ENCODE data around the gene ZNF219. TPM values are rescaled to one million over a fixed set of nuclear protein-coding genes. Genes with fewer than 3 reads are reported as not detected.

The ZNF219 gene
- total RNA-seq, 1 experiment from 2014 or later: 19.9 TPM

DNA sequence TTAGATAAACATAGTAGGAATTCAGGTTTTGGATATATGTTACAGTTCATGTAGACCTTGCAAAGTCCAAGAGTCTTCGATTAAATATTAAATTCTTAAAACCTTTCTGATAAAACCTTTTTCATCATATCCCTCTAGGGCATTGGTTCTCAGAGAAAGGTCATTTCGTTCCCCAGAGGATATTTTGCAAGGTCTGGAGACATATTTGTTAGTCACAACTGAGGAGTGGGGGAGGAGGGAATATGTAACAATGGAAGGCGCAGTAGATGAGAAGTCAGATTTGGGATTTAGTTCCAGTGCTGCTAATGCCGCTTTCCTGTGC is 7.7 kb upstream of the ZNF219 start:
- ChIA-PET POLR2A (no interaction called here), CTCF (interaction anchor here (2.7 kb wide), 1 partner anchor 91 kb away, joined by 18 read pairs; no protein-coding TSS in a partner anchor)
- intact Hi-C loops (cut with micrococcal nuclease; ENCODE audit: unreplicated experiment): loop anchor here (2.0 to 5.0 kb wide), 2 partner anchors 39 to 91 kb away; no protein-coding TSS in a partner anchor
- no peaks in the 10 kb centered on the region for H3K9me3 ChIP-seq (ENCODE audit: control insufficient read depth, insufficient read depth, low read depth, low read length)
- in situ Hi-C loops (cut with HindIII; ENCODE audit: low pct_unique_long_range_greater_than_20kb, low sequenced_read_pairs): no loop called here
- H3K27ac ChIP-seq (ENCODE audit: low read length): no peak overlapping the region
- no TSS peak for BruUV-seq (replicated peaks)
- DNase-seq (ENCODE audit: low read depth, low spot score) (no peak), ATAC-seq (no peak)
- TF ChIP-seq, protein P1, sequence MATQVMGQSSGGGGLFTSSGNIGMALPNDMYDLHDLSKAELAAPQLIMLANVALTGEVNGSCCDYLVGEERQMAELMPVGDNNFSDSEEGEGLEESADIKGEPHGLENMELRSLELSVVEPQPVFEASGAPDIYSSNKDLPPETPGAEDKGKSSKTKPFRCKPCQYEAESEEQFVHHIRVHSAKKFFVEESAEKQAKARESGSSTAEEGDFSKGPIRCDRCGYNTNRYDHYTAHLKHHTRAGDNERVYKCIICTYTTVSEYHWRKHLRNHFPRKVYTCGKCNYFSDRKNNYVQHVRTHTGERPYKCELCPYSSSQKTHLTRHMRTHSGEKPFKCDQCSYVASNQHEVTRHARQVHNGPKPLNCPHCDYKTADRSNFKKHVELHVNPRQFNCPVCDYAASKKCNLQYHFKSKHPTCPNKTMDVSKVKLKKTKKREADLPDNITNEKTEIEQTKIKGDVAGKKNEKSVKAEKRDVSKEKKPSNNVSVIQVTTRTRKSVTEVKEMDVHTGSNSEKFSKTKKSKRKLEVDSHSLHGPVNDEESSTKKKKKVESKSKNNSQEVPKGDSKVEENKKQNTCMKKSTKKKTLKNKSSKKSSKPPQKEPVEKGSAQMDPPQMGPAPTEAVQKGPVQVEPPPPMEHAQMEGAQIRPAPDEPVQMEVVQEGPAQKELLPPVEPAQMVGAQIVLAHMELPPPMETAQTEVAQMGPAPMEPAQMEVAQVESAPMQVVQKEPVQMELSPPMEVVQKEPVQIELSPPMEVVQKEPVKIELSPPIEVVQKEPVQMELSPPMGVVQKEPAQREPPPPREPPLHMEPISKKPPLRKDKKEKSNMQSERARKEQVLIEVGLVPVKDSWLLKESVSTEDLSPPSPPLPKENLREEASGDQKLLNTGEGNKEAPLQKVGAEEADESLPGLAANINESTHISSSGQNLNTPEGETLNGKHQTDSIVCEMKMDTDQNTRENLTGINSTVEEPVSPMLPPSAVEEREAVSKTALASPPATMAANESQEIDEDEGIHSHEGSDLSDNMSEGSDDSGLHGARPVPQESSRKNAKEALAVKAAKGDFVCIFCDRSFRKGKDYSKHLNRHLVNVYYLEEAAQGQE (IDR thresholded peaks at IDR 0.05; ENCODE audit: insufficient read depth in 1 of 2, low read depth in 2 of 2, low read length in 1 of 2): no peak
- TF ChIP-seq POLR2AphosphoS5 (IDR thresholded peaks at IDR 0.05; ENCODE audit: low read depth, low read length): no peak
- H3K36me3 ChIP-seq (ENCODE audit: control insufficient read depth, insufficient read depth, low read length): no peaks in the 10 kb centered on the region
- H3K27me3 ChIP-seq (ENCODE audit: control insufficient read depth, insufficient read depth, low read length): no peaks in the 10 kb centered on the region
- H3K4me3 ChIP-seq (ENCODE audit: low read depth in 2 of 2, low read length in 2 of 2): no peak overlapping the region
- peaks cover 13% of the 10 kb centered on the region for H3K4me1 ChIP-seq (ENCODE audit: control insufficient read depth, insufficient read depth, low read length)

DNA sequence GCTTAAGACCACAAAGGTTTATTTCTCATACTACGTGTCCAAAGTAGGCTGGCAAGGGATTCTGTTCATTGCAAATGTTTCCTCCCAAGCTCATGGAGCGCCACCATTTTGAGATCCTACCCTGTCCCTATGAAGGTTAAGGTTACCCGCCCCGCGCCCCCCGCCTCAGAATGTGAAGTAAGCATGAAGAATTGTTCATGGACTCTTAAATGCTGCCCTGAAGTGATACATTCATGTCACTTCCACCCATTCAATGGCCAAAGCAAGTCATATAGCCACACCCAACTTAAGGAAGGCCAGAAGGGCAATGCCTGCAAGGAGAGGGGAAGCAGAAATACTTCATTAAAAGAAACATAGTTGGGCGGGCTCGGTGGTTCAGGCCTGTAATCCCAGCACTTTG is 6.6 kb upstream of the ZNF219 start:
- no peaks in the 10 kb centered on the region for H3K9me3 ChIP-seq (ENCODE audit: control insufficient read depth, insufficient read depth, low read depth, low read length)
- no peak for ATAC-seq
- no peaks in the 10 kb centered on the region for H3K27me3 ChIP-seq (ENCODE audit: control insufficient read depth, insufficient read depth, low read length)
- in situ Hi-C loops (cut with HindIII; ENCODE audit: low pct_unique_long_range_greater_than_20kb, low sequenced_read_pairs) (no loop called here), intact Hi-C loops (cut with micrococcal nuclease; ENCODE audit: unreplicated experiment) (loop anchor here (5.0 kb wide), 1 partner anchor 38 kb away; no protein-coding TSS in a partner anchor)
- TF ChIP-seq, protein P1 (IDR thresholded peaks at IDR 0.05; ENCODE audit: insufficient read depth in 1 of 2, low read depth in 2 of 2, low read length in 1 of 2): no peak
- no peak for TF ChIP-seq SIN3A (IDR thresholded peaks at IDR 0.05; ENCODE audit: borderline replicate concordance, insufficient read depth, low read depth, low read length)
- TF ChIP-seq TCF7L2 (IDR thresholded peaks at IDR 0.05; ENCODE audit: low read depth, low read length): no peak
- TF ChIP-seq, protein P2, sequence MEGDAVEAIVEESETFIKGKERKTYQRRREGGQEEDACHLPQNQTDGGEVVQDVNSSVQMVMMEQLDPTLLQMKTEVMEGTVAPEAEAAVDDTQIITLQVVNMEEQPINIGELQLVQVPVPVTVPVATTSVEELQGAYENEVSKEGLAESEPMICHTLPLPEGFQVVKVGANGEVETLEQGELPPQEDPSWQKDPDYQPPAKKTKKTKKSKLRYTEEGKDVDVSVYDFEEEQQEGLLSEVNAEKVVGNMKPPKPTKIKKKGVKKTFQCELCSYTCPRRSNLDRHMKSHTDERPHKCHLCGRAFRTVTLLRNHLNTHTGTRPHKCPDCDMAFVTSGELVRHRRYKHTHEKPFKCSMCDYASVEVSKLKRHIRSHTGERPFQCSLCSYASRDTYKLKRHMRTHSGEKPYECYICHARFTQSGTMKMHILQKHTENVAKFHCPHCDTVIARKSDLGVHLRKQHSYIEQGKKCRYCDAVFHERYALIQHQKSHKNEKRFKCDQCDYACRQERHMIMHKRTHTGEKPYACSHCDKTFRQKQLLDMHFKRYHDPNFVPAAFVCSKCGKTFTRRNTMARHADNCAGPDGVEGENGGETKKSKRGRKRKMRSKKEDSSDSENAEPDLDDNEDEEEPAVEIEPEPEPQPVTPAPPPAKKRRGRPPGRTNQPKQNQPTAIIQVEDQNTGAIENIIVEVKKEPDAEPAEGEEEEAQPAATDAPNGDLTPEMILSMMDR (IDR thresholded peaks at IDR 0.05): no peak
- no peak for TF ChIP-seq POLR2AphosphoS5 (IDR thresholded peaks at IDR 0.05; ENCODE audit: low read depth, low read length)
- no peaks in the 10 kb centered on the region for H3K36me3 ChIP-seq (ENCODE audit: control insufficient read depth, insufficient read depth, low read length)
- peak overlapping the region; percentile 92; the same call in 1 of the 2 replicates for H3K27ac ChIP-seq (ENCODE audit: low read length)
- peaks cover 13% of the 10 kb centered on the region for H3K4me1 ChIP-seq (ENCODE audit: control insufficient read depth, insufficient read depth, low read length)
- DNase-seq (ENCODE audit: low read depth, low spot score): no peak
- no TSS peak for BruUV-seq (replicated peaks)
- ChIA-PET CTCF (interaction anchor here (0.6 to 2.7 kb wide), 7 partner anchors 12 to 90 kb away, joined by 5 to 18 read pairs (median 10); partner anchors contain the start of gene ARHGEF40), POLR2A (no interaction called here)
- no peak overlapping the region for H3K4me3 ChIP-seq (ENCODE audit: low read depth in 2 of 2, low read length in 2 of 2)

All from Panc1 (cell line).